Parathyroid adenoma (tissue), 2 donors: ENCODE measurements around the gene RBM39.
"Not testable (repeated sequence)": the region's sequence is repeated elsewhere in the genome, so short reads cannot be mapped to it uniquely, and the experiment has no call there.

Experiments used
- H2AFZ ChIP-seq: fragments of 300-600 bp; sonication (generic); one replicate; pipeline ENCODE4 v1.7.0; 2017; ENCODE audit warnings: antibody characterized with exemption, mild to moderate bottlenecking
- H3K27ac ChIP-seq: fragments of 300-600 bp; sonication (generic); one replicate; pipeline ENCODE4 v1.7.0; 2017
- H3K27me3 ChIP-seq: fragments of 300-600 bp; sonication (generic); one replicate; pipeline ENCODE4 v1.7.0; 2017; ENCODE audit warnings: low read length; ENCODE audit not compliant: control insufficient read depth, insufficient read depth
- H3K36me3 ChIP-seq: fragments of 300-600 bp; sonication (generic); one replicate; pipeline ENCODE4 v1.7.0; 2017; ENCODE audit warnings: low read length; ENCODE audit not compliant: control insufficient read depth, insufficient read depth
- H3K4me1 ChIP-seq: fragments of 300-600 bp; sonication (generic); one replicate; pipeline ENCODE4 v1.7.0; 2017; ENCODE audit warnings: control low read depth
- H3K4me2 ChIP-seq: fragments of 300-600 bp; sonication (generic); one replicate; pipeline ENCODE4 v1.7.0; 2017; ENCODE audit warnings: low read length
- H3K4me3 ChIP-seq: fragments of 300-600 bp; sonication (generic); one replicate; pipeline ENCODE4 v1.7.0; 2017; ENCODE audit warnings: low read depth, low read length
- H3K79me2 ChIP-seq: fragments of 300-600 bp; sonication (generic); one replicate; pipeline ENCODE4 v1.7.0; 2017; ENCODE audit warnings: control low read depth
- H3K9ac ChIP-seq: fragments of 300-600 bp; sonication (generic); one replicate; pipeline ENCODE4 v1.7.0; 2017; ENCODE audit warnings: mild to moderate bottlenecking
- H3K9me3 ChIP-seq: fragments of 300-600 bp; sonication (generic); one replicate; pipeline ENCODE4 v1.7.0; 2017; ENCODE audit warnings: low read length; ENCODE audit not compliant: control insufficient read depth
- CTCF ChIP-seq: fragments of 300-600 bp; sonication (generic); IDR thresholded peaks from one replicate; pipeline ENCODE4 v1.7.0; 2017; ENCODE audit warnings: antibody characterized with exemption, mild to moderate bottlenecking
- donor health status: primary hyperparathyroidism.

The RBM39 gene

DNA sequence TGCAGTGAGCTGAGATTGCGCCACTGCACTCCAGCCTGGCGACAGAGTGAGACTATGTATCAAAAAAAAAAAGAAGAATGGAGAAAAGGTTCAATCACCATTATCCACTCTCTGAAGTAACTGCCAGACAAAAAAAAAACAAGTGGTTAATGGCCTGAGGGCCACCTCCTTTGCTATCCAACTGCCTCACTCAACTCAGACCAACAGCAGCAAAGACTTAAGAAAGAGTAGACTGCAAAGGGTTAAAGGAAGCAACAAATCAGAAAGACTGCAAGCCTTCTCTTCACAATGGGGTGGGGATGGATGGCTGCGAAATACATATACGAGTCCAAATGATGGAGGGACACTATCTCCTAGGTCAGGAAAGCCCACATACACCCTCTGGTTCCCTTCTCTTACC lies 46.1 kb downstream of the RBM39 start:
- Histone ChIP-seq H3K79me2 (peaks cover 5% of the 10 kb centered on the region), H3K27me3 (no peaks in the 10 kb centered on the region), H3K4me3 (no peak overlapping the region), H3K9me3 (no peaks in the 10 kb centered on the region), H3K9ac (no peak overlapping the region), H3K36me3 (no peaks in the 10 kb centered on the region), H2AFZ (no peak overlapping the region), H3K4me2 (no peak overlapping the region), H3K4me1 (no peaks in the 10 kb centered on the region), H3K27ac (no peak overlapping the region)
- no peak for TF ChIP-seq CTCF

GRCh38 chr20:35695245-35695749 lies 46.8 kb downstream of the RBM39 start:
- Histone ChIP-seq H3K27ac (no peak overlapping the region), H3K79me2 (peaks cover 5% of the 10 kb centered on the region), H3K4me1 (no peaks in the 10 kb centered on the region), H3K36me3 (no peaks in the 10 kb centered on the region), H2AFZ (no peak overlapping the region), H3K9me3 (no peaks in the 10 kb centered on the region), H3K27me3 (no peaks in the 10 kb centered on the region), H3K4me3 (no peak overlapping the region), H3K9ac (no peak overlapping the region), H3K4me2 (no peak overlapping the region)
- TF ChIP-seq CTCF = no peak

DNA sequence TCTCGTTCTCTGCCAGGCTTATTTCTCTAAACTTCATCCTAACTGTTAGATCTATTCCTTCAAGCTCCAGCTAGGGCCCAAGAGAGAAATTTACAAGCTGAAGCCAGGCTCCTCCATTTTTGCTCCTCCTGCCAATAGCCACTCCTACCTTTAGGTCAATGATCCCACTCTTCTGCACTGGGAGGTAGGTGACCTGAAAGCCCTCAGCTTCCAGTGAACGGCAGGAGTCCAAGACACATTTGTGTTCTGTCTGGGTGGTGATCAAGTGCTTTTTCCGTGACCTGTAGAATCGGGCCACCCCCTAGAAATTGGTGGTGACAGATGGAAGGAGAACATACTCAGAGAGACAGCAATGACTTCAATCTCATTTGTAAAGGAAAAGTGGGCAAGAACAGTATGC lies 51.8 kb downstream of the RBM39 start:
- Histone ChIP-seq H3K27me3 (no peaks in the 10 kb centered on the region), H3K9ac (no peak overlapping the region), H3K79me2 (no peaks in the 10 kb centered on the region), H3K36me3 (no peaks in the 10 kb centered on the region), H3K4me2 (no peak overlapping the region), H3K9me3 (no peaks in the 10 kb centered on the region), H3K27ac (no peak overlapping the region), H3K4me3 (no peak overlapping the region), H3K4me1 (no peaks in the 10 kb centered on the region), H2AFZ (no peak overlapping the region)
- TF ChIP-seq CTCF = no peak

DNA sequence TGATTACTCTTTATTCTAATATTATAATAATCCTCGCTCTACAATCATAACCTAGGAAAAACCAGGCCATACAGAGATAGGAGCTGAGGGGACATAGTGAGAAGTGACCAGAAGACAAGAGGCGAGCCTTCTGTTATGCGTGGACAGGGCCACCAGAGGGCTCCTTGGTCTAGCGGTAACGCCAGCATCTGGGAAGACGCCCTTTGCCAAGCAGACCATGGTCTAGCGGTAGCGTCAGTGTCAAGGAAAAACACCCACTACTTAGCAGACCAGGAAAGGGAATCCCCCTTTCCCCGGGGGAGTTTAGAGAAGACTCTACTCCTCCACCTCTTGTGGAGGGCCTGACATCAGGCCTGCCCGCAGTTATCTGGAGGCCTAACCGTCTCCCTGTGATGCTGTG lies 55.2 kb downstream of the RBM39 start:
- H3K4me1 ChIP-seq, H3K79me2 ChIP-seq, H2AFZ ChIP-seq, H3K27me3 ChIP-seq, H3K36me3 ChIP-seq, H3K4me2 ChIP-seq, H3K9me3 ChIP-seq, H3K9ac ChIP-seq, H3K27ac ChIP-seq, H3K4me3 ChIP-seq: not testable (repeated sequence)

DNA sequence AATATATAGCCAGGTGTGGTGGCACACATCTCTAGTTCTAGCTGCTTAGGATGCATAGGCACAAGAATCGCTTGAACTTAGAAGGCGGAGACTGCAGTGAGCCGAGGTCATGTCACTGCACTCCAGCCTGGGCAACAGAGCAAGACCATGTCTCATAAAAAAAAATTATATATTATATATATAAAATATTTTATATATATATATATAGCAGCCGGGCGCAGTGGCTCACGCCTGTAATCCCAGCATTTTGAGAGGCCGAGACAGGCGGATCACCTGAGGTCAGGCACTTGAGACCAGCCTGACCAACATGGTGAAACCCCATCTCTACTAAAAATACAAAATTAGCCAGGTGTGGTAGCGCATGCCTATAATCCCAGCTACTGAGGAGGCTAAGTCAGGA lies 56.7 kb downstream of the RBM39 start:
- not testable (repeated sequence) for H3K79me2 ChIP-seq, H3K4me2 ChIP-seq, H3K9ac ChIP-seq, H3K27me3 ChIP-seq, H3K27ac ChIP-seq, H2AFZ ChIP-seq, H3K4me3 ChIP-seq, H3K4me1 ChIP-seq, H3K9me3 ChIP-seq, H3K36me3 ChIP-seq

- no peak overlapping the region for H3K4me2 ChIP-seq
- no peak for TF ChIP-seq CTCF
- H3K27ac ChIP-seq = no peak overlapping the region
- H3K9ac ChIP-seq = no peak overlapping the region
- H3K9me3 ChIP-seq = no peaks in the 10 kb centered on the region
- no peaks in the 10 kb centered on the region for H3K36me3 ChIP-seq
- no peaks in the 10 kb centered on the region for H3K4me1 ChIP-seq
- H3K4me3 ChIP-seq = no peak overlapping the region
- no peak overlapping the region for H2AFZ ChIP-seq
- no peaks in the 10 kb centered on the region for H3K79me2 ChIP-seq
- no peaks in the 10 kb centered on the region for H3K27me3 ChIP-seq
These were observed 60.1 kb downstream of the RBM39 start for GRCh38 chr20:35681960-35682359.
